IMR-90 (cell line): ENCODE results near the gene PCBP3. TPM values are rescaled to one million over a fixed set of nuclear protein-coding genes. Genes with fewer than 3 reads are reported as not detected.

Experiments
- ATAC-seq: fragments of 200-7000 bp; cut with Tn5 transposase; 2 replicates; pipeline ENCODE4 v1.9.1; 2020; ENCODE audit warnings: low read depth, mild to moderate bottlenecking, moderate library complexity
- BruUV-seq: library from RNA; stranded (reverse); fragments of 400-500 nt; replicated peaks from 2 replicates; lab custom pipeline; 2021; lab: Mats Ljungman, UMichigan
- CTCF ChIA-PET: fragments of 300-600 bp; formaldehyde crosslinking; extraction: SDS; loops from one replicate; lab custom pipeline; 2021; ENCODE audit warnings: antibody characterized with exemption; lab: Yijun Ruan, JAX
- POLR2A ChIA-PET: fragments of 300-600 bp; sonication (Branson Sonifier 250); formaldehyde crosslinking; loops from one replicate; lab custom pipeline; 2022; ENCODE audit warnings: antibody characterized with exemption; ENCODE audit not compliant: unreplicated experiment; lab: Charles Lee
- DNase-seq: peaks from one replicate; pipeline ENCODE4 v3.0.0; 2013
- H2AFZ ChIP-seq: replicated peaks from 2 replicates; pipeline ENCODE3; 2013; ENCODE audit warnings: low read length, mild to moderate bottlenecking; ENCODE audit not compliant: poor library complexity
- H2AK5ac ChIP-seq: 2 replicates; pipeline ENCODE4 v1.6.1; 2013; ENCODE audit warnings: low read depth, low read length, inconsistent platforms
- H2AK9ac ChIP-seq: replicated peaks from 2 replicates; pipeline ENCODE3; 2013; ENCODE audit warnings: mild to moderate bottlenecking, low read depth, low read length, moderate library complexity; ENCODE audit not compliant: poor library complexity
- H2BK120ac ChIP-seq: 2 replicates; pipeline ENCODE4 v1.6.1; 2013; ENCODE audit warnings: low read depth, low read length, inconsistent platforms
- H2BK15ac ChIP-seq: 3 replicates; pipeline ENCODE4 v1.6.1; 2013; ENCODE audit warnings: low read depth, low read length, inconsistent platforms
- H2BK20ac ChIP-seq: 2 replicates; pipeline ENCODE4 v1.6.1; 2013; ENCODE audit warnings: low read depth, mild to moderate bottlenecking, inconsistent platforms, low read length, moderate library complexity
- H2BK5ac ChIP-seq: 2 replicates; pipeline ENCODE4 v1.6.1; 2013; ENCODE audit warnings: mild to moderate bottlenecking, low read depth, low read length, inconsistent platforms; ENCODE audit not compliant: poor library complexity, severe bottlenecking
- H3K14ac ChIP-seq: replicated peaks from 2 replicates; pipeline ENCODE4 v1.6.1; 2013; ENCODE audit warnings: low read depth, low read length, inconsistent platforms
- H3K18ac ChIP-seq: 2 replicates; pipeline ENCODE4 v1.6.1; 2013; ENCODE audit warnings: low read depth, low read length, control low read depth
- H3K23ac ChIP-seq: 2 replicates; pipeline ENCODE4 v1.6.1; 2013; ENCODE audit warnings: low read depth, low read length, inconsistent platforms
- H3K27ac ChIP-seq: 2 replicates; pipeline ENCODE4 v1.5.1; 2013; ENCODE audit warnings: mild to moderate bottlenecking, control low read depth, low read length; ENCODE audit not compliant: insufficient read depth
- H3K27me3 ChIP-seq: 2 replicates; pipeline ENCODE4 v1.6.1; 2013; ENCODE audit warnings: low read length; ENCODE audit not compliant: control insufficient read depth, insufficient read depth
- H3K36me3 ChIP-seq: 2 replicates; pipeline ENCODE4 v1.6.1; 2013; ENCODE audit warnings: low read length, mixed read lengths; ENCODE audit not compliant: control insufficient read depth, insufficient read depth
- H3K4ac ChIP-seq: 2 replicates; pipeline ENCODE4 v1.6.1; 2013; ENCODE audit warnings: low read depth, low read length, inconsistent platforms
- H3K4me1 ChIP-seq: 2 replicates; pipeline ENCODE4 v1.6.1; 2013; ENCODE audit warnings: low read length, mixed read lengths; ENCODE audit not compliant: control insufficient read depth, insufficient read depth
- H3K4me2 ChIP-seq: 2 replicates; pipeline ENCODE4 v1.6.1; 2013; ENCODE audit warnings: low read depth, mild to moderate bottlenecking, control low read depth, low read length, moderate library complexity
- H3K4me3 ChIP-seq: 2 replicates; pipeline ENCODE4 v1.5.1; 2013; ENCODE audit warnings: low read depth, mild to moderate bottlenecking, control low read depth, low read length, moderate library complexity; ENCODE audit not compliant: insufficient read depth
- H3K56ac ChIP-seq: 2 replicates; pipeline ENCODE4 v1.6.1; 2013; ENCODE audit warnings: low read length, inconsistent platforms; ENCODE audit not compliant: insufficient read depth; ENCODE audit errors: extremely low read depth
- H3K79me1 ChIP-seq, 2 experiments: 2 replicates each; pipeline ENCODE4 v1.6.1; 2013; ENCODE audit warnings: low read length in 2 of 2, inconsistent platforms in 1 of 2, low read depth in 1 of 2
- H3K9ac ChIP-seq: 2 replicates; pipeline ENCODE4 v1.6.1; 2013; ENCODE audit warnings: low read depth, low read length, control low read depth
- H3K9me1 ChIP-seq: 2 replicates; pipeline ENCODE4 v1.6.1; 2013; ENCODE audit warnings: low read length, inconsistent platforms; ENCODE audit not compliant: insufficient read depth
- H3K9me3 ChIP-seq: 2 replicates; pipeline ENCODE4 v1.6.1; 2013; ENCODE audit warnings: low read length; ENCODE audit not compliant: control insufficient read depth, insufficient read depth
- H4K20me1 ChIP-seq: 2 replicates; pipeline ENCODE4 v1.6.1; 2013; ENCODE audit warnings: low read length, inconsistent platforms; ENCODE audit not compliant: insufficient read depth
- H4K5ac ChIP-seq: 2 replicates; pipeline ENCODE4 v1.6.1; 2013; ENCODE audit warnings: mild to moderate bottlenecking, low read depth, low read length, control low read depth
- H4K8ac ChIP-seq, 2 experiments: 2 replicates each; pipeline ENCODE4 v1.6.1; 2013; ENCODE audit warnings: low read depth in 2 of 2, low read length in 2 of 2, control low read depth in 1 of 2, inconsistent platforms in 1 of 2
- H4K91ac ChIP-seq: 2 replicates; pipeline ENCODE4 v1.6.1; 2013; ENCODE audit warnings: low read depth, low read length, inconsistent platforms; ENCODE audit not compliant: insufficient read depth
- BHLHE40 ChIP-seq: fragments of 150-350 bp; IDR thresholded peaks from 2 replicates; pipeline ENCODE4 v1.6.1; 2016; ENCODE audit warnings: mild to moderate bottlenecking, low read depth, low read length
- CHD1 ChIP-seq: IDR thresholded peaks from 2 replicates; pipeline ENCODE4 v1.6.1; 2012; ENCODE audit warnings: low read depth, low read length, improper control_type of control experiment
- ELK1 ChIP-seq: fragments of 150-350 bp; IDR thresholded peaks from 2 replicates; pipeline ENCODE4 v1.6.1; 2016; ENCODE audit warnings: low read depth, mild to moderate bottlenecking, low read length, moderate library complexity, borderline replicate concordance
- FOS ChIP-seq: fragments of 150-350 bp; IDR thresholded peaks from 2 replicates; pipeline ENCODE4 v1.6.1; 2016; ENCODE audit warnings: low read depth, low read length
- MXI1 ChIP-seq: IDR thresholded peaks from 2 replicates; pipeline ENCODE4 v1.6.1; 2012; ENCODE audit warnings: low read depth, mild to moderate bottlenecking, low read length, moderate library complexity, borderline replicate concordance
- NFE2L2 ChIP-seq: fragments of 150-350 bp; IDR thresholded peaks from 2 replicates; pipeline ENCODE4 v1.6.1; 2016; ENCODE audit warnings: low read depth, mild to moderate bottlenecking, low read length
- POLR2A ChIP-seq: IDR thresholded peaks from 2 replicates; pipeline ENCODE4 v1.6.1; 2012; ENCODE audit warnings: mild to moderate bottlenecking, low read depth, low read length
- RAD21 ChIP-seq: IDR thresholded peaks from 2 replicates; pipeline ENCODE4 v1.6.1; 2012; ENCODE audit warnings: low read length, improper control_type of control experiment
- RCOR1 ChIP-seq: IDR thresholded peaks from 2 replicates; pipeline ENCODE4 v1.6.1; 2012; ENCODE audit warnings: mild to moderate bottlenecking, low read length, improper control_type of control experiment; ENCODE audit not compliant: insufficient replicate concordance
- RFX5 ChIP-seq: IDR thresholded peaks from 2 replicates; pipeline ENCODE4 v1.8.0; 2012; ENCODE audit warnings: low read depth, mild to moderate bottlenecking, low read length, moderate library complexity
- SMC3 ChIP-seq: fragments of 150-350 bp; IDR thresholded peaks from 2 replicates; pipeline ENCODE4 v1.6.1; 2016; ENCODE audit warnings: low read depth, mild to moderate bottlenecking, antibody characterized with exemption, low read length, moderate library complexity
- USF2 ChIP-seq: fragments of 150-350 bp; IDR thresholded peaks from 2 replicates; pipeline ENCODE4 v1.6.1; 2017; ENCODE audit warnings: mild to moderate bottlenecking, antibody characterized with exemption, low read length, low read depth
- WGBS, 2 experiments: methylation state at CpG; one replicate each; pipeline versions ENCODE4 v1.1.5 to v1.1.7; 2013; ENCODE audit warnings: missing lambda C conversion rate in 2 of 2; ENCODE audit not compliant: insufficient read length in 1 of 2; ENCODE audit errors: extremely low coverage in 2 of 2; 5-methylcytosine and 5-hydroxymethylcytosine counted together
- dilution Hi-C: fragments of 300-500 bp; cut with HindIII; formaldehyde crosslinking; loops from one replicate; pipeline ENCODE4 v1.14.3; 2018; ENCODE audit warnings: low sequenced_read_pairs; ENCODE audit not compliant: unreplicated experiment
- in situ Hi-C: fragments of 300-500 bp; cut with MboI; formaldehyde crosslinking; loops from 3 replicates; pipeline ENCODE4 v1.14.3; 2019; ENCODE audit warnings: low sequenced_read_pairs, inconsistent platforms, mixed read lengths
- intact Hi-C: fragments of 100-400 bp; cut with micrococcal nuclease; formaldehyde crosslinking; loops from 2 replicates; pipeline ENCODE4 v1.10.0; 2022
- polyA plus RNA-seq, 3 experiments: library from polyadenylated mRNA; depleted of rRNA; stranded (reverse); fragments of >200 nt; gene quantifications; 2 replicates each; pipeline ENCODE4 v1.2.3, GENCODE V29; 2012; ENCODE audit warnings: low replicate concordance in 1 of 3
- total RNA-seq: library from RNA; depleted of rRNA; stranded (reverse); fragments of >200 nt; gene quantifications from 2 replicates; pipeline ENCODE4 v1.2.3, GENCODE V29; 2012
- TF ChIP-seq, protein P1 (sequence below): conservative IDR thresholded peaks from 2 replicates; pipeline ENCODE4 v1.5.1; 2012; ENCODE audit warnings: mild to moderate bottlenecking, low read depth, low read length, improper control_type of control experiment

PCBP3 gene
- total and polyA plus RNA-seq, 2 of the 4 experiments (the other 2 are of a cell fraction) = 2.9 to 3.9 TPM

DNA sequence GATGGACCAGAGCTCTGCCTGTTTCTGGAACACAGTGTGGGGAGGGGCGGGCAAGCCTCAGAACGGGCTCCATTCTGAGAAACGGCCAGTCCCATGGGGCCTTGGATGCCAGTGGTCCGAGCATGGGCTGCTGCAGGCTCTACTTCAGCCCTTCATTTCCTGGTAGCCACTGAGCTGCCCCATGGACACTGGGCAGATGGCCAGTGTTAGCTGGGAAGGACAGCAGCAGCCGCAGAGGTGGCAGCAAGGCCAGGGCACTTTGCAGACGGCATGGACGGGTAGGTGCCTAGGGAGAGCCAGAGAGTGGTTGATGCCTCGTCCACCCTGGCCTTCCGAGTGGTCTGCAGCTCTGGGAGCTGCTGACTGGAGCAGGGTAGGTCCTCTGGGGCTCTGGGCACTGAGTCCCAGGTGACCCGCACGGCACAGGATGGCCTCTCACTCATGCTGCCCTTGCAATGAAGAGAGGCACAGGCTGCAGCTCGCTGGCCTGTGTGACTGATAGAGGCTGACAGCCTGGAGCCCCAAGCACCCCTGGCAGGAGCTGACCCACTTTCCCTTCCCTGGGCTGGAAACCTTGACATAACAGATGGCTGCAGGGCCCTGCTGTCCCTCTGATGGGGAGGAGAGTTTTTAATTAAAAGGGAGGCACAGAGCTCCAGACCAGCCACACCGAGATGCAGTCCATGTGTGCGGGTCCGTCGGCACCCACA is 250.4 kb downstream of the PCBP3 start:
- peak; percentile 16 for ATAC-seq
- 89% methylated on average over 9 of the region's 16 CpGs; no CpG with 5 or more reads in 1 of the 2 experiments for WGBS, 2 experiments
- TF ChIP-seq RAD21 (no peak), USF2 (no peak), CHD1 (no peak), SMC3 (no peak), BHLHE40 (no peak), ELK1 (no peak), RFX5 (no peak), FOS (no peak), POLR2A (no peak), NFE2L2 (no peak), RCOR1 (no peak), MXI1 (no peak)
- TF ChIP-seq, protein P1, sequence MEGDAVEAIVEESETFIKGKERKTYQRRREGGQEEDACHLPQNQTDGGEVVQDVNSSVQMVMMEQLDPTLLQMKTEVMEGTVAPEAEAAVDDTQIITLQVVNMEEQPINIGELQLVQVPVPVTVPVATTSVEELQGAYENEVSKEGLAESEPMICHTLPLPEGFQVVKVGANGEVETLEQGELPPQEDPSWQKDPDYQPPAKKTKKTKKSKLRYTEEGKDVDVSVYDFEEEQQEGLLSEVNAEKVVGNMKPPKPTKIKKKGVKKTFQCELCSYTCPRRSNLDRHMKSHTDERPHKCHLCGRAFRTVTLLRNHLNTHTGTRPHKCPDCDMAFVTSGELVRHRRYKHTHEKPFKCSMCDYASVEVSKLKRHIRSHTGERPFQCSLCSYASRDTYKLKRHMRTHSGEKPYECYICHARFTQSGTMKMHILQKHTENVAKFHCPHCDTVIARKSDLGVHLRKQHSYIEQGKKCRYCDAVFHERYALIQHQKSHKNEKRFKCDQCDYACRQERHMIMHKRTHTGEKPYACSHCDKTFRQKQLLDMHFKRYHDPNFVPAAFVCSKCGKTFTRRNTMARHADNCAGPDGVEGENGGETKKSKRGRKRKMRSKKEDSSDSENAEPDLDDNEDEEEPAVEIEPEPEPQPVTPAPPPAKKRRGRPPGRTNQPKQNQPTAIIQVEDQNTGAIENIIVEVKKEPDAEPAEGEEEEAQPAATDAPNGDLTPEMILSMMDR = no peak

More for the DNA sequence above, 250.4 kb downstream of the PCBP3 start:
- no peak overlapping the region for H4K91ac ChIP-seq
- H3K27me3 ChIP-seq = peaks cover 20% of the 10 kb centered on the region; the same call in 1 of the 2 replicates
- H4K8ac ChIP-seq = no peak overlapping the region
- H2BK120ac ChIP-seq = no peak overlapping the region
- no peak for DNase-seq
- peaks cover 3% of the 10 kb centered on the region; the same call in 1 of the 2 replicates for H4K20me1 ChIP-seq
- H2AFZ ChIP-seq = peak overlapping the region; percentile 54
- H3K4me3 ChIP-seq = no peak overlapping the region
- H2BK20ac ChIP-seq = no peak overlapping the region
- no peaks in the 10 kb centered on the region for H3K36me3 ChIP-seq
- H4K5ac ChIP-seq = no peak overlapping the region
- no peak overlapping the region for H3K14ac ChIP-seq
- dilution Hi-C loops = no loop called here
- no peak overlapping the region for H3K4me2 ChIP-seq
- ChIA-PET POLR2A (no interaction called here), CTCF (no interaction called here)
- H3K9ac ChIP-seq = no peak overlapping the region
- H3K79me1 ChIP-seq = no peaks in the 10 kb centered on the region
- intact Hi-C loops = no loop called here
- no peak overlapping the region for H3K56ac ChIP-seq
- peaks cover 9% of the 10 kb centered on the region; the same call in 1 of the 2 replicates for H3K4me1 ChIP-seq
- H3K9me1 ChIP-seq = peaks cover 4% of the 10 kb centered on the region; the same call in 1 of the 2 replicates
- H3K9me3 ChIP-seq = peaks cover 2% of the 10 kb centered on the region; the same call in 1 of the 2 replicates
- no TSS peak for BruUV-seq
- H3K27ac ChIP-seq = no peak overlapping the region
- no peak overlapping the region for H3K23ac ChIP-seq
- no peak overlapping the region for H2BK15ac ChIP-seq
- peak overlapping the region; percentile 67 for H2AK9ac ChIP-seq
- no peak overlapping the region for H2BK5ac ChIP-seq
- H3K18ac ChIP-seq = no peak overlapping the region
- no peak overlapping the region for H3K4ac ChIP-seq
- no peak overlapping the region for H2AK5ac ChIP-seq
- in situ Hi-C loops = no loop called here
